Body of pancreas (tissue), 4 donors: ENCODE data around the gene ATP13A3. TPM values are rescaled to one million over a fixed set of nuclear protein-coding genes. Genes with fewer than 3 reads are reported as not detected.

Experiments used
- ATAC-seq: fragments of 150-250 bp; one replicate; pipeline ENCODE4 v1.9.1; 2016
- DNase-seq, 4 donors: peaks; one replicate each; pipeline ENCODE4 v3.0.0-alpha.2; 2019
- H3K27ac ChIP-seq, 4 donors: fragments of 200-600 bp; sonication (generic); 1 replicate in 3 of 4; 2 replicates in 1 of 4; pipeline versions ENCODE4 v1.5.1 to v1.6.1; 2016 to 2019; ENCODE audit warnings: mild to moderate bottlenecking in 1 of 4, mixed read lengths in 1 of 4, moderate library complexity in 1 of 4
- H3K27me3 ChIP-seq, 2 donors: fragments of 200-600 bp; sonication (generic); one replicate each; pipeline ENCODE4 v1.6.0; 2016; ENCODE audit warnings: mild to moderate bottlenecking in 1 of 2
- H3K36me3 ChIP-seq, 2 donors: fragments of 200-600 bp; sonication (generic); replicated peaks in 1 of 2; 2 replicates each; pipeline ENCODE4 v1.5.1; 2016; ENCODE audit warnings: low read depth in 2 of 2; ENCODE audit not compliant: insufficient read depth in 1 of 2
- H3K4me1 ChIP-seq: fragments of 200-600 bp; sonication (generic); one replicate; pipeline ENCODE4 v1.6.0; 2016
- H3K4me3 ChIP-seq, 2 donors: fragments of 200-600 bp; sonication (generic); 1 replicate in 1 of 2; 2 replicates in 1 of 2; pipeline ENCODE4 v1.5.1; 2016 to 2019
- H3K9me3 ChIP-seq, 3 donors: fragments of 200-600 bp; sonication (generic); 1 replicate in 2 of 3; 2 replicates in 1 of 3; pipeline ENCODE4 v1.5.1; 2016
- POLR2A ChIP-seq, 3 donors: fragments of 450-650 bp; IDR thresholded peaks; one replicate each; pipeline ENCODE4 v1.6.1; 2016; ENCODE audit warnings: antibody characterized with exemption in 3 of 3, mild to moderate bottlenecking in 2 of 3
- WGBS, 2 donors: methylation state at CpG; one replicate each; pipeline ENCODE4 v1.1.5; 2017; 5-methylcytosine and 5-hydroxymethylcytosine counted together
- intact Hi-C: fragments of 100-400 bp; cut with DNase I; formaldehyde crosslinking; loops from one replicate; pipeline ENCODE4 v1.15.1; 2023
- total RNA-seq, 2 donors: library from RNA; depleted of rRNA; stranded (reverse); fragments of >200 nt; gene quantifications; one replicate each; pipeline ENCODE4 v1.1.0, GENCODE V29; 2016
- TF ChIP-seq, protein P1 (sequence below), 7 experiments: fragments of 450-650 bp in 4 of 7; fragments of 200-600 bp in 3 of 7; sonication (generic) in 3 of 7; IDR thresholded peaks; one replicate each; pipeline ENCODE4 v1.5.1; 2016 to 2019; ENCODE audit warnings: antibody characterized with exemption in 7 of 7

ATP13A3 gene
- total RNA-seq, 2 donors from 2014 or later: 35.6 to 56.0 TPM

DNA sequence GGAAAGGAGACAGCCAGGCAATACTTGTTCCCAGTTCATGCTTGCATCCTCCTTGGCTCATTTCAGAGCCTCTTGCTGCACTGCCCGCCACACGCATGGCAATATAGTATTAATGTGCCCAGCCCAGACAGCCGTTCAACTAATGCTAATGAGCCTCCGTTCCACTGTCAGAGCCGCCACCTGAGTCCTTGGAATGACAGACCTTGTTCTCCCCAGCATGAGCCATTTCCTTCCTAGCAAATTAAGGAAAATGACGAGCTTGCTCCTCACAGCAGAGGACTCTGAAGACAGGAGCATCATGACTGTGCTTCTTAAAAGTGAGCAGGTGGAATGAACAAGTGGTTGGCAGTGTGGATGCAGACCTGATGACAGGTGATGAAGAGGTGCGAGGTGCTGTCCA, 106.5 kb downstream of the ATP13A3 start:
- H3K4me3 ChIP-seq: no peak overlapping the region
- WGBS, 2 donors: 72 to 75% methylated on average over 7 of the region's 7 CpGs
- no peak overlapping the region for H3K27ac ChIP-seq
- intact Hi-C loops: no loop called here
- no peak for DNase-seq
- peaks cover 6% of the 10 kb centered on the region for H3K4me1 ChIP-seq
- H3K27me3 ChIP-seq: peaks cover 0 to 4% of the 10 kb centered on the region in 2 donors
- ATAC-seq: no peak
- TF ChIP-seq POLR2A (IDR thresholded peaks at IDR 0.05): no peak
- TF ChIP-seq, protein P1, sequence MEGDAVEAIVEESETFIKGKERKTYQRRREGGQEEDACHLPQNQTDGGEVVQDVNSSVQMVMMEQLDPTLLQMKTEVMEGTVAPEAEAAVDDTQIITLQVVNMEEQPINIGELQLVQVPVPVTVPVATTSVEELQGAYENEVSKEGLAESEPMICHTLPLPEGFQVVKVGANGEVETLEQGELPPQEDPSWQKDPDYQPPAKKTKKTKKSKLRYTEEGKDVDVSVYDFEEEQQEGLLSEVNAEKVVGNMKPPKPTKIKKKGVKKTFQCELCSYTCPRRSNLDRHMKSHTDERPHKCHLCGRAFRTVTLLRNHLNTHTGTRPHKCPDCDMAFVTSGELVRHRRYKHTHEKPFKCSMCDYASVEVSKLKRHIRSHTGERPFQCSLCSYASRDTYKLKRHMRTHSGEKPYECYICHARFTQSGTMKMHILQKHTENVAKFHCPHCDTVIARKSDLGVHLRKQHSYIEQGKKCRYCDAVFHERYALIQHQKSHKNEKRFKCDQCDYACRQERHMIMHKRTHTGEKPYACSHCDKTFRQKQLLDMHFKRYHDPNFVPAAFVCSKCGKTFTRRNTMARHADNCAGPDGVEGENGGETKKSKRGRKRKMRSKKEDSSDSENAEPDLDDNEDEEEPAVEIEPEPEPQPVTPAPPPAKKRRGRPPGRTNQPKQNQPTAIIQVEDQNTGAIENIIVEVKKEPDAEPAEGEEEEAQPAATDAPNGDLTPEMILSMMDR (IDR thresholded peaks at IDR 0.05): no peak
- H3K9me3 ChIP-seq: no peaks in the 10 kb centered on the region
- no peaks in the 10 kb centered on the region for H3K36me3 ChIP-seq

DNA sequence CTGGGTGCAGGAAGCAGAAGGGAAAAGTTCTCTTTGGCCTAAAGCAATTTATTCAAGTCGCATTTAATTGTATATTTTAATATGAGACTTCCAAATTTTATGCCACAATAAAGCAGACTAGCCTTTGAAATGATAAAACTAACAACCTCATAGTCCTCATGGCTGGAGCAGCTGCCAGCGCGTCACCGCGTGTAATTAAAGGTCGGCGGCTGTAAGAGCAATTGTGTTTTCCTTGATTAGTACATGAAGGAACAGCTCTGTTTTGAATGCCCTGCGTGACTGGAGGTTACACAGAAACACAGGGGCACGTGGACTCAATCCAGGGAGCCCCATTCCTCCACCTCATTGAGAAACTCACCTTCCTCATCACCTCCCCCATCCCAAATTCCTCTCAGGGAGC, 107.2 kb downstream of the ATP13A3 start:
- TF ChIP-seq, protein P1 (IDR thresholded peaks at IDR 0.05): no peak
- no peak for TF ChIP-seq POLR2A (IDR thresholded peaks at IDR 0.05)
- 74 to 75% methylated on average over 9 of the region's 9 CpGs for WGBS, 2 donors
- Histone ChIP-seq H3K4me3 (no peak overlapping the region), H3K36me3 (no peaks in the 10 kb centered on the region), H3K27me3 (peaks cover 0 to 4% of the 10 kb centered on the region in 2 donors), H3K9me3 (no peaks in the 10 kb centered on the region), H3K4me1 (peaks cover 6% of the 10 kb centered on the region), H3K27ac (no peak overlapping the region)
- no peak for ATAC-seq
- DNase-seq: no peak
- intact Hi-C loops: no loop called here

DNA sequence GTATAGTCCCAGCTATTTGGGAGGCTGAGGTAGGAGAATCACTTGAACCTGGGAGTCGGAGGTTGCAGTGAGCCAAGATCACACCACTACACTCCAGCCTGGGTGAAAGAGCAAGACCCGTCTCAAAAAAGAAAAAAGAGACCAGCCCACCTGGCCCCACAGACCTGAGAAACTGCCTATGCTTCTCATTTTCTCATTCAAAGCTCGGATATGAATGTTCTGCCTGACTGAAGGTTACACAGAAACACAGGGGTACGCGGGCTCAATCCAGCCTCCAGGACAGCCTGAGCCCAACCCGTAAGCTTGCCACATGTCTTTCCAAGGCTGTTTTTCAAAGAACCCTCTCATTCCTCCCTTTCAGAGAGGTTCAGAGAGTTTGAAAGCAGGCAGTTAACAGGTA, 107.6 kb downstream of the ATP13A3 start:
- TF ChIP-seq, protein P1 (IDR thresholded peaks at IDR 0.05): no peak
- no peak for TF ChIP-seq POLR2A (IDR thresholded peaks at IDR 0.05)
- no peak overlapping the region for H3K4me3 ChIP-seq
- peaks cover 0 to 4% of the 10 kb centered on the region in 2 donors for H3K27me3 ChIP-seq
- intact Hi-C loops: no loop called here
- H3K9me3 ChIP-seq: no peaks in the 10 kb centered on the region
- ATAC-seq (no peak), DNase-seq (no peak)
- WGBS, 2 donors: 75 to 81% methylated on average over 6 of the region's 6 CpGs
- H3K36me3 ChIP-seq: no peaks in the 10 kb centered on the region
- peaks cover 6% of the 10 kb centered on the region for H3K4me1 ChIP-seq
- no peak overlapping the region for H3K27ac ChIP-seq

DNA sequence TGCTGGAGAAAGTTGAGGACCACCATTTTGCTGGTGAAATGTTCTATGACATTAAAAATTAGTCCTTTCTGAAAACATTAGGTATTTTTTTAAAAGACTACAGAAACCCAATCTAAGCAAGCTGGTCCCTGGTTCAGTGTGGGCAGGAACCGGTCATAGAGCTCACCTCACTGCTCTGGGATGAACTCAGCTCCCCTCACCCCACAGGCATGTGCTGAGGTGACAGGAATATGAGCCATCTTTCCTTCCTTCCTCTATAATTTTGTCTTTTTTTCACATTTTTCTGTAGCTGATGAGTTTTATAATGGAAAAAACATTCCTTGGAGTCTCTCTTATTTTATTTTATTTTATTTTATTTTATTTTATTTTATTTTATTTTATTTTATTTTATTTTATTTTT, 109.1 kb downstream of the ATP13A3 start:
- DNase-seq: no peak
- peaks cover 0 to 4% of the 10 kb centered on the region in 2 donors for H3K27me3 ChIP-seq
- WGBS, 2 donors: 82 to 88% methylated on average over 1 of the region's 1 CpG
- no peak overlapping the region for H3K27ac ChIP-seq
- intact Hi-C loops: no loop called here
- no peak overlapping the region for H3K4me3 ChIP-seq
- no peak for TF ChIP-seq POLR2A (IDR thresholded peaks at IDR 0.05)
- TF ChIP-seq, protein P1 (IDR thresholded peaks at IDR 0.05): no peak
- H3K36me3 ChIP-seq: no peaks in the 10 kb centered on the region
- no peak for ATAC-seq
- no peaks in the 10 kb centered on the region for H3K9me3 ChIP-seq
- peaks cover 6% of the 10 kb centered on the region for H3K4me1 ChIP-seq

DNA sequence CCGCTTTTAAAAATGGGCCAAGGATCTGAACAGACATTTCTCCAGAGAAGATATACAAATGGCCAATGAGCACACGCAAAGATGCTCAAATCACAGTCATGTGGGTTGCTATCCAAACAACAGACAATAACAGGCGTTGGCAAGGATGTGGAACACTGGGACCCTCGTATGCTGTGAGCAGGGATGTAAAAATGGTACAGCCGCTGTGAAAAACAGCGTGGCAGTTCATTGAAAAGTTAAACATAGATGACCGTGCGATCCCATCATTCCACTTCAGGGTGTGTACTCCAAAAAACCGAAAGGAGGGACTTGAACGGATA, 110.6 kb downstream of the ATP13A3 start:
- Histone ChIP-seq H3K4me3 (no peak overlapping the region), H3K4me1 (no peaks in the 10 kb centered on the region), H3K36me3 (no peaks in the 10 kb centered on the region), H3K9me3 (no peaks in the 10 kb centered on the region), H3K27ac (no peak overlapping the region), H3K27me3 (peaks cover 0 to 4% of the 10 kb centered on the region in 2 donors)
- ATAC-seq (no peak), DNase-seq (no peak)
- intact Hi-C loops: no loop called here
- no peak for TF ChIP-seq POLR2A (IDR thresholded peaks at IDR 0.05)
- TF ChIP-seq, protein P1 (IDR thresholded peaks at IDR 0.05): no peak
- WGBS, 2 donors: 73 to 77% methylated on average over 10 of the region's 10 CpGs
